Chondrocyte (in vitro differentiated cells): ENCODE data around the gene PDCD4. TPM values are rescaled to one million over a fixed set of nuclear protein-coding genes. Genes with fewer than 3 reads are reported as not detected.

Source experiments
- DNase-seq: peaks from one replicate; pipeline ENCODE4 v3.0.0; 2021; ENCODE audit warnings: mixed read lengths, low spot score
- H3K27ac Mint-ChIP-seq: one replicate; pipeline ENCODE4 v1.8.0; 2021; ENCODE audit warnings: mild to moderate bottlenecking, moderate library complexity, mixed read lengths; ENCODE audit not compliant: unreplicated experiment
- H3K27me3 Mint-ChIP-seq: 2 replicates; pipeline ENCODE4 v1.8.0; 2021; ENCODE audit warnings: low read depth, mixed read lengths
- H3K36me3 Mint-ChIP-seq: 2 replicates; pipeline ENCODE4 v1.8.0; 2021; ENCODE audit warnings: low read depth, mixed read lengths
- H3K4me1 Mint-ChIP-seq: 2 replicates; pipeline ENCODE4 v1.8.0; 2021; ENCODE audit warnings: low read depth, mild to moderate bottlenecking, mixed read lengths
- H3K4me3 Mint-ChIP-seq: one replicate; pipeline ENCODE4 v1.8.0; 2021; ENCODE audit warnings: mild to moderate bottlenecking, moderate library complexity, mixed read lengths; ENCODE audit not compliant: unreplicated experiment
- H3K9me3 Mint-ChIP-seq: 2 replicates; pipeline ENCODE4 v1.8.0; 2021; ENCODE audit warnings: low read depth, mixed read lengths
- CTCF ChIP-seq: fragments of 200-600 bp; sonication (generic); IDR thresholded peaks from 2 replicates; pipeline ENCODE4 v1.5.0; 2021; ENCODE audit warnings: antibody characterized with exemption, mild to moderate bottlenecking, moderate library complexity
- total RNA-seq: library from RNA; stranded (reverse); gene quantifications from 3 replicates; pipeline ENCODE4 v1.2.1, GENCODE V29; 2021

Gene PDCD4
- total RNA-seq, 1 donor from 2014 or later: 80.3 TPM

- DNase-seq: no peak
- TF ChIP-seq CTCF: no peak
- no peaks in the 10 kb centered on the region for H3K9me3 Mint-ChIP-seq
- H3K27me3 Mint-ChIP-seq: no peaks in the 10 kb centered on the region
- peaks cover 50% of the 10 kb centered on the region for H3K4me1 Mint-ChIP-seq
- H3K4me3 Mint-ChIP-seq: no peak overlapping the region
- peak overlapping the region; percentile 36 for H3K27ac Mint-ChIP-seq
- H3K36me3 Mint-ChIP-seq: peaks cover 21% of the 10 kb centered on the region
Observed at GRCh38 chr10:110900983-110901382, 29.3 kb downstream of the PDCD4 start.

GRCh38 chr10:110901954-110902819 lies 30.5 kb downstream of the PDCD4 start:
- no peak for TF ChIP-seq CTCF
- H3K36me3 Mint-ChIP-seq: peaks cover 18% of the 10 kb centered on the region
- H3K4me1 Mint-ChIP-seq: peaks cover 46% of the 10 kb centered on the region
- H3K27ac Mint-ChIP-seq: peak overlapping the region; percentile 33
- no peak overlapping the region for H3K4me3 Mint-ChIP-seq
- DNase-seq: no peak
- no peaks in the 10 kb centered on the region for H3K27me3 Mint-ChIP-seq
- no peaks in the 10 kb centered on the region for H3K9me3 Mint-ChIP-seq

GRCh38 chr10:110903280-110904278 lies 31.9 kb downstream of the PDCD4 start:
- Mint-ChIP-seq H3K27ac (peak overlapping the region; percentile 59), H3K27me3 (no peaks in the 10 kb centered on the region), H3K36me3 (peaks cover 13% of the 10 kb centered on the region), H3K4me1 (peaks cover 44% of the 10 kb centered on the region), H3K9me3 (no peaks in the 10 kb centered on the region), H3K4me3 (no peak overlapping the region)
- DNase-seq: no peak
- TF ChIP-seq CTCF: no peak

GRCh38 chr10:110910138-110910537 lies 38.4 kb downstream of the PDCD4 start:
- no peak for DNase-seq
- H3K27me3 Mint-ChIP-seq: no peaks in the 10 kb centered on the region
- H3K4me3 Mint-ChIP-seq: no peak overlapping the region
- H3K9me3 Mint-ChIP-seq: no peaks in the 10 kb centered on the region
- no peak for TF ChIP-seq CTCF
- peak overlapping the region; percentile 62 for H3K27ac Mint-ChIP-seq
- H3K36me3 Mint-ChIP-seq: peaks cover 2% of the 10 kb centered on the region
- peaks cover 62% of the 10 kb centered on the region for H3K4me1 Mint-ChIP-seq

GRCh38 chr10:110912374-110912773 lies 40.6 kb downstream of the PDCD4 start:
- H3K4me1 Mint-ChIP-seq: peaks cover 78% of the 10 kb centered on the region
- no peak for TF ChIP-seq CTCF
- DNase-seq: no peak

More at GRCh38 chr10:110912374-110912773, 40.6 kb downstream of the PDCD4 start:
- Mint-ChIP-seq H3K9me3 (no peaks in the 10 kb centered on the region), H3K27ac (peak overlapping the region; percentile 85), H3K27me3 (no peaks in the 10 kb centered on the region), H3K4me3 (no peak overlapping the region), H3K36me3 (peaks cover 2% of the 10 kb centered on the region)
